HG02938 (cell line): Measurements from ENCODE around the gene TMEM151B.

Experiments
- ATAC-seq: cut with Tn5 transposase; IDR thresholded peaks from one replicate; pipeline ENCODE4 v1.9.1; 2021; ENCODE audit warnings: mild to moderate bottlenecking, moderate library complexity; ENCODE audit not compliant: unreplicated experiment

Gene TMEM151B

DNA sequence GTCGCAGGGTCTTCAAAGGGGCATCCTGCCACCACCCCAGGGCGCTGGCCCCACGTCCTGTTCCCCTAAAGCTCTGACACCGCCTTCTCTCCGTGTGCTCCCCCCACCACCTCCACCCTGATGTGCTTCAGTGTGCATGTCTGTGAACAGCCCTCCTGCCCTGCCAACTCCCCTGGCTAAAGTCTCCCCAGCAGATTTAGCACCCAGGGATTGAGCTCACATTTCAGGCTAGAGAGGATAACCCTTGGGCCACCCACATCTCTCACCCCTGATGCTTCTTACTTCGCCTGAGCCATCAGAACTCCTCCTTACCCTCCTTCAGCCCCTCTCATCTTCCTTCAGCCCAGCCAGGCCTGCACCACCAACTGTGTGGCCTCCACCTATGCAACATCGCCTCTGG, 7.5 kb downstream of the TMEM151B start:
- no peak for ATAC-seq

DNA sequence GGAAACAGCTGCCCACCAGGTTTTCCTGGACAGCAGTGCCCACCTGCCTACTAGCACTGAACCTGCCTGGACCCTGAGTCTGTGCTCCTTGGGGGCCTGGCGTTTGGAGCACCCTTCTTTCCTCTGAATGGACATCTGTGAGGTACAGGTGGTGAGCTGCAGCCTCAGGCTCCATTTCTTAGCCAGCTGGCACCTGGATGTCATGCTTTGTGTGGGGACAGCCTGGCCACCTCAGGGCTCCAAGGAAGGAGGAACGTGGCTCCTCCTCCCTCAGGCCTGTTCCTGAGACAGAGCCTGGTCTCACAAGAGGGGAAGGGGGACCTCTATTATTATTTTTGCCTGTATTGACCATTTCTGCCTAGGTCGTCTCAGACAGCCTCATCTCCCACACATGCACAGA, 8.1 kb downstream of the TMEM151B start:
- no peak for ATAC-seq

DNA sequence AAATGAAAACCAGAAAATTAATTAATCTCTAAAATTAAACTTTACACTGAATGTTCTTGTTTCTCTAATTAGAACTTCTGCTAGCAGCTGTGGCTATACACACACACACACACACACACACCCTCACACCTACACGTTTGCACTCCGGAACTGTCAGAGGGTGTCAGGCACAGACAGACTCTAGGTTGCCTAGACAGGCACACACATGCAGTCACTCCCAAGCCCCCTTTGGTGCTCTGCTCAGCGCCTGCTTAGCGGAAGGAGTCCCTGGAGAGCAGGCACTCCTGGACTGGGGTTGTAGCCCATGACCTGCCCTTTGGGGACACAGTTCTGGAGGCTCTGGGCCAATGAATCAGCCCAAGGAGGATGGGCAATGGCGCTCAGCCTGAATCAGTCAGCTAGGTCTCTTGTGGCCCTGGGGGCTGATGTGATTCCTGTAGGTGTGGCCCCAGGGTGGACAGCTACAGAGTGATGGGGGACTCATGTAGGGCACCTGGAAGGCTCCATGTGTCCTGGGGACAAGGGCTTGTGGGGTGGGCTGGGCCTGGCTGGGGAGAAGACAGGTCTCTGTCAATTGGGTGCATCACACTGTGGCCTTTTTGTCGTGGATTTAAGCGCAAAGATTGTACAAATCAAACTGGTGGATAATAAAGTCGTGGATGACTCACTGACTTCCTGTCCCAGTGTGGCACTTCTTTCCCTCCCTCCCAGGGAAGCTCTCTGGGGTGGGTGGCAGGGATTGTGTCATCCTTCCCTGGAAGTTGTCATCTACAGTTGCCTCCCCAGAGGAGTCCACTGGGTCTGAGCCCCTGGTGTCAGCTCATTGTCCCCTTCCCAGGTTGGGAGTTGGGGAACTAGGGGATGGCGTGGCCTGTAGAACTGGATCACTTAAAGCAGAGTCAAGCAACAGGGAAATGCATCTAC, 8.8 kb downstream of the TMEM151B start:
- ATAC-seq: no peak

DNA sequence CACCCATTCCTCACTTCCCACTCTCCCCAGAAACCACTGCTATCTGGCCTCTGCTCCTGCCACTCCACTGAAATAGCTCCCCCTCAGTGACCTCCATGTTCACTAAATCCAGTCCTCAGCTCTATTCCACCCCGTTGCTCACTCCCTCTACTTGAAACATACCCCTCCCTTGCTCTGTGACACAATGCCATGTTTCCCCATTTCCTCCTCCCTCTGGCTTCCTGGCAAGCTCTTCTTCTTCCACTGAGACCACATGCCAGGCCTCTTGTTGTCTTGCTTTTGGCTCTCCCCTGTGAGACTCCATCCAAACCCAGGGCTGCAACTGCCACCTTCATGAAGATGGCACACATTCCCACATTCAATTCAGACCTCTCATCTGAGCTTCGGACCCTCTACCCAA, 13.9 kb downstream of the TMEM151B start:
- ATAC-seq: no peak

DNA sequence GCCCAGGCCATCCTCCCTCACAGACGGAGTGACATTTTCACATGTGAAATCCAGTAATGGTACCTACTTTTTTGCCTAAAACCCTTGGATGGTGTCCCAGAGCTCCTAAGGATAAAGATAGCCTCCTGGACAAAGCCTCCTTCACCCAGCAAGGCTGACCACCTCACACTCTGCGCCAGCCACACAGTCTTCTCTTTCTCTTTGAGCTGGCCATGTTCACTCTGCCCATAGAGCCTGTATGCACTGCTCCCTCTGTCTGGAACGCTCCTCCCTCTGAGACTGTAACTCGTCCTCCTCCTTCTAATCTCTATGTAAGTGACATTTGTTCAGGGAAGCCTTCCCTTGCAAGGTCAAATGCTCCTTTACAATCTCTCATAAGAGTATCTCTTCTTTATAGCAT, 14.6 kb downstream of the TMEM151B start:
- ATAC-seq: no peak

DNA sequence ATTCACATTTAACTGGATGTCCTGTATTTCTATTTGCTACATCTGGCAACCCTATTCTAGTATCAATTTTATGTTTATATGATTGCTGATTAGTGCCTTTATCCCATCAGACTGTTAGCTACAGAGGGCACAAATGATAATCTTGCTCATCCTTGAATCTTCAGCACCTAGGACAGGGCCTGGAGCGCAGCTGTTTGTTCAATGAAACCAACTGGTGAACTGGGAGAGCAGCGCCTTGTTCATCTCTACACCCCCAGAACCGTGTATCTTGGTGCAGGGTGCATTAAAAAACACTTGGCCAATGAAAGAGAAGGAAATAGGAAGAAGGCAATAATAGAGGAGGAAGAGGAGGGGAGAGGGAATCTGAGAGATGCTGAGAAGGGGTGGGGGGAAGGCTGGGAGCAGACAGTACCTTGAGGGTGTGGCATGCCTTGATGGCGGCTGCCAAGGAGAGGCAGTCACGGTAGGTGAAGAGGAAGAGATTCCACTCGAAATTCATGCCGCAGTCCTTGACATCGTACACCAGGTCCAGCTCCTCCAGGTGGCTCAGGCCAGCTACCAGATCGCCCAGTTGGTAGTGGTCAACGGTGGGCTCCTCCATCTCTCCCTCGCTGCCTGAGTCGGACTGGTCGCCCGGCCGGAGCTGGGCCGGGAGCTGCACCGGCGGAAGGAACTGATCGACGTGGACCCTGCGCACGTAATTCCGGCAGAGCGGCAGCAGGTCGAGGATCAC, 15.5 kb downstream of the TMEM151B start:
- no peak for ATAC-seq

DNA sequence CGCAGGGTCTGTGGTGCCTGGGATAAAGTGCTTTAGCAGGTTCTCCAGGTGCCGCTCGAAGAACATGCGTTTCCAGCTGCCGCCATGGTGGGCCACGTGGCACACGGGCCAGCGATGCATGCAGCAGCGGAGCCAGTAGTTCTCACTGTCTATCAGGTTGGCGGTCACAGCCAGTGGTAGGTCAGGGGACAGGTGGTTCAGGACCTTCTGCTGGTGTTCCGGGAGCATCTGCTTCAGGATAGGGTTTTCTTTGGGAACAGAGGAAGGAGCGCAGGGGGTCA, 16.0 kb downstream of the TMEM151B start:
- ATAC-seq: no peak

DNA sequence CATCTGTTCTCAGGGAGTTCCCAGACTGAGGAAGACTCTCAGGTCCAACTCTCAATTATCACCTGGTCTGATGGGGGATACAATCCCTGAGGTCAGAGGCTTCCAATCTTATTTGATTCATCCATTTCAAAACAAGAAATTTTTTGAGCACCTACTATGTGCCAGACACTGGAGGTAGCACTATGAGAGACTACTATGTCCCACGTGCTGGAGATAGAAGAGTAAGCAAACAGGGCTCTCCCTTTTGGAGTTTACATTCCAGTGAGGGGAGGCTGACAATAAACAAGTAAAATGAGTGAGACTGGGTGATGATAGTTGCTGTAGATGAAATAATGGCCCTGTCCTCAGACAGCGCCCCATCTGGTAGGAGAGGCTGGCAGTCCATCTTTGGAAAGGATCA, 16.5 kb downstream of the TMEM151B start:
- ATAC-seq: no peak

DNA sequence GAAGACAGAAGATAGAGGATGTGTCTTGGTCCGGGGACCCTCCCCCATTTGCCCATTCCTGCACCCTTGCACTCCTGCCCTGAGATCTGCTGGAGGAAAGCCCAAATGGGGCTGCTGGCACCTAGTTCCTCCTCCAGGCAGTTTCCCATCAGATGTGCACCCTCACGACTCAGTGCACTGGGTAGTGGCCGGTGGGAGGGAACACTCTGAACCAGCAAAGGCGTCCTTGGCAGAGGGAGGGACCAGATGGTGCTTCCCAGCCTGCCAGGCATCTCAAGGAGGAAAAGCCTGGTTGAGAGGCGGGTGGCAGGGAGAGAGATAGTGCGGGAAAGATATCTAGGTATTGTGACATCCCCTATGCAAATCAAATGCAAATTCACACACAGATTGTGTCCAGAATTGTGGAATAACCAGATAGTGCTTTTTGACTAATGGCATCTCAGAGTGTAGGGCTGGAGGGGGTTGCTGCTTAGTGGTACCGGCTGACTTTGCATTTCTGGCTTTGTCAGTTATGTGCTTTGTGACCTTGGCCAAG, 19.5 kb downstream of the TMEM151B start:
- no peak for ATAC-seq

DNA sequence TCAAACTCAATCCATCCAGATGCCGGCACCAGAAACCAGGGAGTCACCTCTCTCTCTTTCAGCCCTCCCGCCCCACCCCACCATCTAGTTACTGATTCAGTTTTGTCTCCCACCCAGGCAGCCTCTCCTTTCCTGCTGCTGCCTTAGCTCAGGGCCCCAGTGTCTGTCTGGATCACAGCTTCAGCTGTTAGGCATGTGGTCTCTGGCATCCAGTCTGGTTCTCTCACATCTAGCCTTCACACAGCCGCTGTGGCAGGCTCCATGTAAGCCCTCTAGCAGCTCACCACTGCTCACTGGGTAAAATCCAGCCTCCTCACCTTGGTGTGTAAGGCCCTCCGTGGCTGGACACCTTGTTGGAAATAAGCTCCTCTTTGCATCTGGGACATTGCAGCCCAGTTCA, 21.6 kb downstream of the TMEM151B start:
- ATAC-seq: no peak

DNA sequence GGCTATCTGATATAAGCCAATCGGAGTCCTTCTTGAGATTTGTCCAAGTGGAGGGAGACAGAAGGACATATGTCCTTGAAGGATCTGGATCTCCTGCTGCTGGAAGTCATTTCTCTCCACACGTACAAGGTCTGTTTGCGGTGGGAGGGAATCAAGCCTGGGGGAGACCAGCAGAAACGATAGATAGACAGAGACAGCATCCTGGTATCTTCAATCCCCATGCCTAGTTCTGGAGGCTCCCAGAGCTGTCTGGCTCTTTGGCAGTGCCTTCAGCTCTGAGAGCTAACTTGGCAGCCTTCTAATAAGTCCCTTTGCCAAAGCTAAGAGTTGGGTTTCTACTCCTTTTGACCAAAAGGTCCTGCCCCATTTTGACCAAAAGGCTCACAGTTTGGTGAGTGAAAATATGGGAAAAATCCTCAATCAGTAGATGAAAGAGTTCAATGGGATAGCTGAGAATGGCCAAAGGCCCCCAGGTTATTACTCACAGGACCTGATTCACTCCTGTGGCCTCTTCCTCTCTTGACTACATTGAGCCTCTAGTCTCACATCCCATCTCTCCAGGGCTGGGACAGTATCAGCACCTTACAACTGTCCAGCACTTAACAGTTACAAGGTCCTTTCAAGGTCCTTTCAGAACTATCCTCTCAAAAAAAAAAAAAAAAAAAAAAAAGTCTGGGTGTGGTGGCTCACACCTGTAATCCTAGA, 22.6 kb downstream of the TMEM151B start:
- no peak for ATAC-seq

DNA sequence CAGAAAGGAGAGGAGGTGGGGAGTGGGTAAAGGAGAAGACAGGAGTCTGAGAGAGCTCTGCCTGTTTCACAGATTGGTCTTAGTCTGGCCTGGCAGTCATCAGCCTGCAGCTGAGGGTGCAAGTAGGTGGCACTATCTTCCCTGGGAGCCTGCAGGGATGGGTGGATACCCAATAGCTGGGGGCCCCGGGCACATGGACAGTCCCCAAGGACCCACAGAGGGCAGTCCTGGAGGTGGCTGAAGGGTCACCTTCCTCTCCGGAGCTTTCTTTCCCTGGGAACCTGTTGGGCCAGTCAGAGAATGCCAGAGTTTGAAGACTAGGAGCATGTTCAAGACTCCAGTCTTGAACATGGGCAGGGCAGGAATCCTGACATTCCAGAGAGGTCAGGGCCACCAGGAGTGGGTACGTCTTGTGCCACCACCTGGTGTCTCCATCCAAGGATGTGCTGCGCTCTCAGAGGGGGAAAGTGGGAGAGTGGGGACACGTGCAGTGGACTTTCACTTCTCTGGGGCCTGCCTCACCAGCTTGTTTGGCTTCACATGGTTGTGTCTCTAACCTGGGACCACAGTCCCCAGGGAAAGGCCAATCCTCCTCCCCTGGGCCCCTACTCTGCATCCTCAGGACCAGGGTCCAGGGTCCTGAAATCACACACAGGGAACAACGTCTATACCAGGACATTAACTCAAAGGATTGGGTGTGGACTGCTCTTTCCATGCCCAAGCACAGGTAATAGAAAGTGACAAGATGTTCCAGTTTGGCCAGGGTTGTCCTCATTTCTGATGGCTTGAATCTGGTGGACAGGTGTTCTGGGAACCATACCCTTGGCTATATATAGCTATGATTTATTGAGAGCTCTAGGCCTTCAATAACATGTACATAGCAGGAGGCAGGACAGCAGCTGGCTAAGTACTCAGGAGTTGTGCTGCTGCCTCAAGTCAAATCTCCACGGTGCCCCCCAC, 24.9 kb downstream of the TMEM151B start:
- ATAC-seq: no peak

DNA sequence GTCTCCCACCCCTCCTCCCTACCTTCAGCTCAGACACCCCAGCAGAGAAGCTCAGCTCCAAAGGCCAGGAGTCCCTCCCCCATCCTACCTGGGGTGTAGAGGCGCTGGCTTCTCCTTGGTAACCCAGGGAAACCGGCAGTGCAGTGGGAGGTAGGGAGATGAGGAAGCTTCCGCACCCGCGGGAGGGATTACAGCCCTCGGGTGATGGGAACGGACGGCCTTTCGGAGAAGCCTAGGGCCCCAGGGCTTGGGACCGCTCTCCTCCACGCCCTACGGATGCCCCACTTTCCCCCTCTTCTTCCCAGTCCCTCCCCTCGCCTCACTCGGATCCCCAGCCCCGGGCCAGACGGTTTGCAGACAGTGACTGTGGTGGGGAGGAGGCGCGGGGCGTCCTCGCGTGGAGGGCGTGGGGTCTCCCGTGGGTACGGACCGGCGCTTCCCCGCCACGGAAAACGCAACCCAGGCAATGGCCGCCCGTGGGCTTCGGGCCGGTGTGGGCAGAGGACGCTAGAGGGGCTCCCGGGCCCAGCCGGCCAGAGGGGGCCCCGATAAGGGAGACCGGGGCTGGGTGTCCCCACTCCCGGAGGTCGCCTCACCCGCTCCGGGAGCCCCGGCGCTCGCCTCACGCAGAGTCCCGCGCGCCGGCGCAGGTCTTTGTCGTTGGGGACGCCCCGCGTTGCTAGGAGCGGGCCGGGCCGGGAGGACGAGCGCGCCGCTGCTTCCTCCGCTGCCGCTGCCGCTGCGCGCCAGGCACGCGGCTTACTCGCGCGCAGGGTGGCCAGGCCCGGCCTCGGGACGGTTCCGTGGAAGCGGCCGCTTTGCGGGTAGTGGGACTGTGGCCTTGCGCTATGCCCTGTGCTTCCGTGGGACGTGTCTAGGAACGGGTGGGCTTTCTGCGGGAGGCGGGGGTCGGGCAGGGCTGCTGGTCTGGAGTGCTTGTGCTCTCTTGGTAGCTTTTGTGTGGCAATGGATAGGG, 27.1 kb downstream of the TMEM151B start:
- no peak for ATAC-seq

DNA sequence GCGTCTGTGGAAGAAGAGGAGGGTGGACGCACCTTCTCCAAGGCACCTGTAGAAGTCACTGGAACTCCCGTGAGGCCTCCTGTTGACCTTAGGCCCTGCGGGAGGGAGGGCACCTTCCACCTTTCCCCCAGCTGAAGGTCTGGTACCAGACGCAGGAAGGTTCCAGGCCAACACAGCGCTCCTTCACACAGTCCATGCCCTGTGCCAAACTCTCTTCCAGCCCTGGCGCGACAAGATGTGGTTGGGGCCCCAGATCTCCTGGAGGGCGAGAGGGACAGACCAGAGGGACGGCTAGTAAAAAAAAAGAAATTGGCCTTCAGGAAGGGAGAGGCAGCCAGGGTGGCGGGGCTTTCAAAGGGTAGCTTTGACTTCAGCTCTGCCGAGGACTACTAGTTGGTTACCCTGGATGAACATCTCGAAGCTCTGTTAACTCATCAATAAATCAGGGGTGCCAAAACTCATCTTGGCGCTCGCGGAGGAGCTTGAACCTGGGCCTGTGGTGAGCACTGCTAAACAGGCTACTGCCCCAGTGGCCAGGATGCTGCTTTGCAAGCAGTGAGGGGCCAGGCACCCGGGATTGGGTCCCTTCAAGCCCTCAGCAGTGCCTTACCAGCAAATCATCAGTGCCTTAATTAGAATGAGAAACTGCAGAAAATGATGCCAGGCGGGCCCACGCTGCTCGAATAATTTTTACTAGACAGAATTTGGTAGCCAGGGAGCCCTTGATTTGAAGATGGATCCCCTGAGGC, 28.0 kb downstream of the TMEM151B start:
- ATAC-seq: no peak

DNA sequence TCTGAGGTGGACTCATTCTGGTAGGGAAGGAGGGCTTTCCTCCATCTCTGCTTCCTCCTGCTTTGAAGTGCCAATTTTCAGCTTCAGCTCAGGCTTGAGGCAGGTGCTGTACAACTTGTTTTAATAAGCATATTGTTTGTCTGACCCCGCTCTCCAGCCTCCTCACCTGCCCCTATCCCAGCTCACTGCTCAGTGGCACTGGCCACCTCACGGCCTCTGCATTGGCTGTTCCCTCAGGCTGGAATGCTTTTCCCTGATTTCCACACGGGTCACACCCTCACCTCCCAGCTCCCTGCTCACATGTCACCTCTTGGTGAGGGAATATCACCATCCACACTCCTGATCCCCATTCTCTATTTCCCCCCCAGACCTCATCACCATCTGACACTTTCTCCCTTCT, 28.6 kb downstream of the TMEM151B start:
- ATAC-seq: no peak

DNA sequence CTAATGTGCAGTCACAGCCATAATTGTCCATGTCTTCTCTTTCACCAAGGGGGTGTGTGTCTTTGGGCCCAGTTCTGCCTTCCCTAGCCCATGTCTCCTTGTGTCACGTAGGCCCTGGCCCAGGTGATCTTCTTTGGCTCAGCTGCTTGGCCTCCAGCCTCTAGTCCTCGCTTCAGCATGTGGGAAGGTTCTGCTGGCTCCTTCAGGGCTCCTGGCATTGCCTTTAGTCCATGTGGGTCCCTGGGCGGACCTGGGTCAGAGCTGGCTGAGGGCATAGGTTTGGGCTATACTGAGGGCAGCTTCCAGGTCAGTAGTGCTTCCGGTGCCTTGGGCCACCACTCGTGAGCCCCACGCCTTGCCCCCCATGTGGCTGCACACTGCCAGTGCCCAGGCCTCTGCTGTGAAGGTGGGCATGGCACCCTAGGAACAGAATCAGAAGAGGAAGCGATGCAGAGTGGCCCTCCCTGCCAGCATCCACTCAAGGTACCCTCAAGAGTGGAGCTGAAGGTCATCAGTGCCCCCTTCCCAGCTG, 30.1 kb downstream of the TMEM151B start:
- no peak for ATAC-seq

DNA sequence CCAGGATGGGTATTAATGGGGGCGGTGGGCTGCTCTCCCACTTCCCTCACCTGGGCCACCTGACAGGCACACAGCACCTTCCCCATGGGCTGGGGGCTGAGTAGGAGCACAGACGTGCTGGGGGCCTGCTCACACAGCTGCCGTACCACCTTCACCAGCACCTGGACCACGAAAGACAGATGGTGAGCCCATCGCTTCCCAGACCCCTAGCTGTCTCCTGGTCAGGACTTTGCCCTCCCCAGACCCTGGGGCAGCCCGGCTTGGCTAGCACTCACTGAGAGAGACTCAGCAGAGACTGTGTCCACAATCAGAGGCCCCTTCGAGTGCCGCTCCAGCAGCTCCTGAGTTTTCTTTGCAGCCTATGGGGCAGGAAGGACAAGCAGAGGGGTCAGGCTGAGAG, 30.9 kb downstream of the TMEM151B start:
- no peak for ATAC-seq
